Activated B cell treated with CpG ODN at 0.5 μM for 24 hours (primary cell): ENCODE measurements around the gene OGDH. TPM values are rescaled to one million over a fixed set of nuclear protein-coding genes. Genes with fewer than 3 reads are reported as not detected.

Experiments used
- ATAC-seq: fragments of 200-7000 bp; cut with Tn5 transposase; one replicate; pipeline ENCODE4 v1.10.0; 2021; ENCODE audit warnings: low read depth, mild to moderate bottlenecking, moderate library complexity
- CTCF ChIA-PET: fragments of 350-600 bp; sonication (Branson Sonifier 250); formaldehyde crosslinking; loops from one replicate; lab custom pipeline; 2021; ENCODE audit warnings: antibody characterized with exemption; lab: Charles Lee
- POLR2A ChIA-PET: fragments of 350-600 bp; sonication (Branson Sonifier 250); formaldehyde crosslinking; loops from one replicate; lab custom pipeline; 2021; ENCODE audit warnings: antibody characterized with exemption; lab: Charles Lee
- DNase-seq: peaks from one replicate; pipeline ENCODE4 v3.0.0; 2022
- H3K27ac Mint-ChIP-seq: one replicate; pipeline ENCODE4 v1.8.0; 2020; ENCODE audit warnings: mixed read lengths
- H3K27me3 Mint-ChIP-seq: one replicate; pipeline ENCODE4 v1.8.0; 2021; ENCODE audit warnings: mixed read lengths
- H3K36me3 Mint-ChIP-seq: one replicate; pipeline ENCODE4 v1.8.0; 2021; ENCODE audit warnings: low read depth, mixed read lengths
- H3K4me1 Mint-ChIP-seq: one replicate; pipeline ENCODE4 v1.8.0; 2021; ENCODE audit warnings: mixed read lengths
- H3K4me3 Mint-ChIP-seq: one replicate; pipeline ENCODE4 v1.8.0; 2020; ENCODE audit warnings: mild to moderate bottlenecking, mixed read lengths
- H3K9me3 Mint-ChIP-seq: one replicate; pipeline ENCODE4 v1.8.0; 2020; ENCODE audit warnings: mixed read lengths
- intact Hi-C: fragments of 100-400 bp; cut with micrococcal nuclease; formaldehyde crosslinking; loops from one replicate; pipeline ENCODE4 v1.15.1; 2024
- total RNA-seq: library from RNA; stranded (reverse); gene quantifications from 2 replicates; pipeline ENCODE4 v1.2.3, GENCODE V29; 2022
- TF ChIP-seq, protein P1 (sequence below): fragments of 200-600 bp; IDR thresholded peaks from one replicate; pipeline ENCODE4 v1.8.0; 2022; ENCODE audit warnings: antibody characterized with exemption, mild to moderate bottlenecking

OGDH gene
- total RNA-seq, 1 donor from 2014 or later: 81.7 TPM

DNA sequence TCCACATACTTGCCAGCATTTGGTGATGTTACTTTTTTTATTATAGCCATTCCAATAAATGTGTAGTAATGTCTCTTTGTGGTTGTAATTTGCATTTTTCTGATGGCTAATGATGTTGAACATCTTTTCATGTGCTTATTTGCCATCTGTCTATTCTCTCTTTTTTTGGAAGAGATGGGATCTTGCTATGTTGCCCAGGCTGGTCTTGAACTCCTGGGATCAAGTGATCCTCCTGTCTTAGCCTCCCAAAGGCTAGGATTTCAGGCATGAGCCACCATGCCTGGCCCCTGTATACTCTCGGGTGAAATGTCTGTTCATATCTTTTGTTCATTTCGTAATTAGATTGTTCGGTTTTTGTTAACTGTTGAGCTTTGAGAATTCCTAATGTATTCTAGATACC, 3.4 kb downstream of the OGDH start:
- peaks cover 20% of the 10 kb centered on the region for H3K36me3 Mint-ChIP-seq
- DNase-seq (no peak), ATAC-seq (no peak)
- intact Hi-C loops: no loop called here
- H3K27ac Mint-ChIP-seq: no peak overlapping the region
- TF ChIP-seq, protein P1, sequence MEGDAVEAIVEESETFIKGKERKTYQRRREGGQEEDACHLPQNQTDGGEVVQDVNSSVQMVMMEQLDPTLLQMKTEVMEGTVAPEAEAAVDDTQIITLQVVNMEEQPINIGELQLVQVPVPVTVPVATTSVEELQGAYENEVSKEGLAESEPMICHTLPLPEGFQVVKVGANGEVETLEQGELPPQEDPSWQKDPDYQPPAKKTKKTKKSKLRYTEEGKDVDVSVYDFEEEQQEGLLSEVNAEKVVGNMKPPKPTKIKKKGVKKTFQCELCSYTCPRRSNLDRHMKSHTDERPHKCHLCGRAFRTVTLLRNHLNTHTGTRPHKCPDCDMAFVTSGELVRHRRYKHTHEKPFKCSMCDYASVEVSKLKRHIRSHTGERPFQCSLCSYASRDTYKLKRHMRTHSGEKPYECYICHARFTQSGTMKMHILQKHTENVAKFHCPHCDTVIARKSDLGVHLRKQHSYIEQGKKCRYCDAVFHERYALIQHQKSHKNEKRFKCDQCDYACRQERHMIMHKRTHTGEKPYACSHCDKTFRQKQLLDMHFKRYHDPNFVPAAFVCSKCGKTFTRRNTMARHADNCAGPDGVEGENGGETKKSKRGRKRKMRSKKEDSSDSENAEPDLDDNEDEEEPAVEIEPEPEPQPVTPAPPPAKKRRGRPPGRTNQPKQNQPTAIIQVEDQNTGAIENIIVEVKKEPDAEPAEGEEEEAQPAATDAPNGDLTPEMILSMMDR: no peak
- no peaks in the 10 kb centered on the region for H3K9me3 Mint-ChIP-seq
- H3K4me3 Mint-ChIP-seq: no peak overlapping the region
- H3K4me1 Mint-ChIP-seq: peaks cover 51% of the 10 kb centered on the region
- ChIA-PET POLR2A (interaction anchor here (0.6 to 10.2 kb wide), 5 partner anchors 25 to 537 kb away, joined by 3 to 257 read pairs (median 3); no protein-coding TSS in a partner anchor), CTCF (no interaction called here)
- no peaks in the 10 kb centered on the region for H3K27me3 Mint-ChIP-seq

DNA sequence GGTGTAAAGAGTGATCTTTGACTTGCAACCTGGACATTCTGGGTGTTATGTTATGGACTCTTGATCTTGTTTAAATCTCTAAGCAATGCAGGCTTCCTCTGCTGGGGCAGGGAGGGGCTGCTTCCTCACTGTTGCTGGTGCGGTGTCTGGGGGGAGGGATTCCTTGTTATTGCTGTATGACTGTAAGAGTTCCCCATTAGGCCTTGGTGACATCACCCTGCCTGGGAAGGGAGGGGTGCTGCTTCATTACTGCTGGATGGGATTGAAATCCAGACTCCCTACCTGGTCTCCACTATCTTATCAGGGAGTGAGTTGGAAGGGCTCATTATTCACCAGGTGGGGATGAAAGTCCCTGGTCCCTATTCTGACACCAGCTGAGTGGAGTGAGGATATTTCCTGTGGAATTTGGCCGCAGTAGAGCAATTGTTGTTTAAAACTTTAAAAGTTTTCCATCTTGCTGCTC, 8.8 kb downstream of the OGDH start:
- Mint-ChIP-seq H3K9me3 (no peaks in the 10 kb centered on the region), H3K4me1 (peaks cover 56% of the 10 kb centered on the region), H3K36me3 (peaks cover 23% of the 10 kb centered on the region), H3K27ac (peak overlapping the region; percentile 26), H3K27me3 (no peaks in the 10 kb centered on the region), H3K4me3 (peak overlapping the region; percentile 52)
- CTCF ChIA-PET: no interaction called here
- intact Hi-C loops: loop anchor here (1.0 kb wide), 1 partner anchor 18 kb away; no protein-coding TSS in a partner anchor
- DNase-seq: no peak
- POLR2A ChIA-PET: interaction anchor here (0.7 to 2.2 kb wide), 2 partner anchors 8 to 517 kb away, joined by 8 to 9 read pairs; partner anchors contain the start of gene OGDH
- peak; percentile 80 for ATAC-seq
- TF ChIP-seq, protein P1: no peak

DNA sequence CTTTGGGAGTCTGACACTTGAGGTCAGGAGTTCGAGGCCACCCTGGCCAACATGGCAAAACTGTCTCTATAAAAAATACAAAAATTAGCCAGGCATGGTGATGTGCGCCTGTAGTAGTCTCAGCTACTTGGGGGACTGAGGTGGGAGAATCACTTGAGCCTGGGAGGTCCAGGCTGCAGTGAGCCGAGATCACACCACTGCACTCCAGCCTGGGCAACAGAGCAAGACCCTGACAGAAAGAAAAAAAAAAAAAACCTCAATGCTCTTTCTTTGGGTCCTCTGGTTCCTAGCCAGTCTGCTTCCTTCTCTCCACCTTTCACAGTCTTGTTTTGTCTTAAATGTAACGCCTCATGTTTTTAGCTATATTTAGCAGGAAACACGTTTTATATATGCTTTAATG, 9.4 kb downstream of the OGDH start:
- intact Hi-C loops: loop anchor here (1.0 kb wide), 1 partner anchor 18 kb away; no protein-coding TSS in a partner anchor
- H3K27ac Mint-ChIP-seq: peak overlapping the region; percentile 35

DNA sequence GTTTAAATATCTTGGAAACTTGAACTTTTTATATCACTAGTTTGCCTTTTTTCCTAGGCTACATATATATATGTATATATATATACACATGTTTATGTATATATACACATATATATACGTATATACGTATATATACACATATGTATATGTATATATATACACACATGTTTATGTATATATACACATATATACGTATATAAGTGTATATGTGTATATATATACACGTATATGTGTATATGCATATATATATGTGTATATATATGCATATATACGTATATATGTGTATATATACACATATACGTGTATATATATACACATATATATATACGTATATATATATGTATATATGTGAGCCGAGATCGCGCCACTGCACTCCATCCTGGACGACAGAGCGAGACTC, 10.1 kb downstream of the OGDH start:
- intact Hi-C loops: no loop called here
- DNase-seq: no peak
- H3K4me3 Mint-ChIP-seq: no peak overlapping the region
- H3K27ac Mint-ChIP-seq: no peak overlapping the region
- H3K27me3 Mint-ChIP-seq: no peaks in the 10 kb centered on the region
- H3K9me3 Mint-ChIP-seq: no peaks in the 10 kb centered on the region
- ATAC-seq: no peak
- ChIA-PET POLR2A (interaction anchor here (0.7 to 2.2 kb wide), 3 partner anchors 10 to 58 kb away, joined by 3 to 9 read pairs (median 4); partner anchors contain the start of gene OGDH), CTCF (interaction anchor here (0.9 kb wide), 1 partner anchor 19 kb away, joined by 3 read pairs; no protein-coding TSS in a partner anchor)
- TF ChIP-seq, protein P1: no peak
- H3K36me3 Mint-ChIP-seq: peaks cover 23% of the 10 kb centered on the region
- H3K4me1 Mint-ChIP-seq: peaks cover 64% of the 10 kb centered on the region

More for the DNA sequence above, 9.4 kb downstream of the OGDH start:
- POLR2A ChIA-PET: interaction anchor here (0.7 to 2.2 kb wide), 3 partner anchors 9 to 59 kb away, joined by 3 to 9 read pairs (median 4); partner anchors contain the start of gene OGDH
- TF ChIP-seq, protein P1: no peak
- Mint-ChIP-seq H3K4me3 (no peak overlapping the region), H3K36me3 (peaks cover 23% of the 10 kb centered on the region), H3K4me1 (peaks cover 59% of the 10 kb centered on the region), H3K27me3 (no peaks in the 10 kb centered on the region), H3K9me3 (no peaks in the 10 kb centered on the region)
- DNase-seq (no peak), ATAC-seq (no peak)
- CTCF ChIA-PET: interaction anchor here (0.9 kb wide), 1 partner anchor 20 kb away, joined by 3 read pairs; no protein-coding TSS in a partner anchor

DNA sequence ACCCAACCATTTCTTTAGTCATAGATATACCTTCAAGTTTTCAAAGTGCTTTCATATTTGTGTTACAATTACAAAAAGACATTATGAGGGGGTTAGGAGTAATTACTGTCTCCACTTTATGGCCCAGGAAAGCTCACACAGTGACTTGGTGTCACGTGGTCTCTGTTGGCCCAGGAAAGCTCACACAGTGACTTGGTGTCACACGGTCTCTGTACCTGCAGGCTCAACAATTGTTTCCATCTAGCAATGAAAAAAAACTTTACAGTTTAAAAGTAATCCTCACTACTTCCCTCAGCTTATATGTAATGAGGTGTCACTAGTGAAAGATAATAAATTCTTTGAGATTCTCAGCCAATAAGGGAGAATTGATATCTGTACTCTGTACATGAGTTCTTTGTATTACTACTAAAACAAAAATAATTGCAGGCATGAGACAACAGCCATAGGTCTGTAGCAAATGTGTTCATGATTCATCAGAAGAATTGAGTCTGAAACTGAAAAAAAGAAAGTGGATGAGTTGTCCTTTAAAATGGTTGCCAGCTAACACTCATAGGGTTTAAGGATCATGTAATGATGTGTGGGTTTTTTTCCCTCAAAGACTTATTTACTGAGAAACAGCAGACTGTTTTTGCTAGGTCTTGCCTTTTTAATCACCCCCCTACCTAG, 10.9 kb downstream of the OGDH start:
- Mint-ChIP-seq H3K9me3 (no peaks in the 10 kb centered on the region), H3K4me3 (no peak overlapping the region), H3K27ac (peak overlapping the region; percentile 35), H3K4me1 (peaks cover 66% of the 10 kb centered on the region), H3K27me3 (no peaks in the 10 kb centered on the region), H3K36me3 (peaks cover 20% of the 10 kb centered on the region)
- POLR2A ChIA-PET: interaction anchor here (0.9 to 2.2 kb wide), 3 partner anchors 11 to 22 kb away, joined by 3 to 9 read pairs (median 4); partner anchors contain the start of gene OGDH
- TF ChIP-seq, protein P1: no peak
- CTCF ChIA-PET: no interaction called here
- DNase-seq (no peak), ATAC-seq (no peak)
- intact Hi-C loops: no loop called here
